CD14-positive monocyte (primary cell): ENCODE results near the gene SMYD3. TPM values are rescaled to one million over a fixed set of nuclear protein-coding genes. Genes with fewer than 3 reads are reported as not detected.

Experiments used
- DNase-seq, 3 donors: peaks; one replicate each; pipeline ENCODE4 v3.0.0-alpha.2; 2011 to 2022
- H2AFZ ChIP-seq: 2 replicates; pipeline ENCODE4 v1.6.0; 2012; ENCODE audit warnings: mild to moderate bottlenecking, low read depth, low read length, inconsistent platforms; ENCODE audit not compliant: insufficient read depth, poor library complexity, severe bottlenecking
- H3K27ac ChIP-seq, 2 donors: 1 replicate in 1 of 2; 2 replicates in 1 of 2; pipeline ENCODE4 v1.5.1; 2012 to 2013; ENCODE audit warnings: low read length in 2 of 2, control low read depth in 1 of 2, inconsistent platforms in 1 of 2, low read depth in 1 of 2, mild to moderate bottlenecking in 1 of 2
- H3K27me3 ChIP-seq, 2 donors: one replicate each; pipeline versions ENCODE4 v1.6.0 to v1.6.1; 2011 to 2013; ENCODE audit warnings: low read length in 2 of 2; ENCODE audit not compliant: control insufficient read depth in 2 of 2, insufficient read depth in 2 of 2
- H3K36me3 ChIP-seq, 2 donors: replicated peaks in 1 of 2; 1 replicate in 1 of 2; 2 replicates in 1 of 2; pipeline versions ENCODE4 v1.5.1 to v1.6.1; 2012 to 2013; ENCODE audit warnings: low read length in 2 of 2, control low read depth in 1 of 2, inconsistent platforms in 1 of 2, mild to moderate bottlenecking in 1 of 2; ENCODE audit not compliant: insufficient read depth in 2 of 2, control insufficient read depth in 1 of 2
- H3K4me1 ChIP-seq, 2 donors: 1 replicate in 1 of 2; 2 replicates in 1 of 2; pipeline versions ENCODE4 v1.5.1 to v1.6.1; 2012 to 2013; ENCODE audit warnings: low read length in 2 of 2, control low read depth in 1 of 2, inconsistent platforms in 1 of 2, mild to moderate bottlenecking in 1 of 2, moderate library complexity in 1 of 2; ENCODE audit not compliant: insufficient read depth in 2 of 2, control insufficient read depth in 1 of 2
- H3K4me2 ChIP-seq: replicated peaks from 2 replicates; pipeline ENCODE3; 2012; ENCODE audit warnings: low read length, moderate library complexity, mild to moderate bottlenecking; ENCODE audit not compliant: poor library complexity, severe bottlenecking; ENCODE audit errors: extremely low read depth
- H3K4me3 ChIP-seq, 3 experiments: fragments of 200-600 bp in 1 of 3; sonication (generic) in 1 of 3; replicated peaks in 1 of 3; 1 replicate in 2 of 3; 2 replicates in 1 of 3; pipeline ENCODE4 v1.5.1; 2011 to 2013; ENCODE audit warnings: low read length in 3 of 3, mild to moderate bottlenecking in 3 of 3, control low read depth in 2 of 3, low read depth in 2 of 3, inconsistent platforms in 1 of 3, moderate library complexity in 1 of 3
- H3K79me2 ChIP-seq: 2 replicates; pipeline ENCODE4 v1.6.0; 2012; ENCODE audit warnings: mild to moderate bottlenecking, control low read depth, inconsistent platforms, low read length, moderate library complexity; ENCODE audit not compliant: insufficient read depth
- H3K9ac ChIP-seq: 2 replicates; pipeline ENCODE4 v1.6.0; 2017; ENCODE audit warnings: low read length, mild to moderate bottlenecking; ENCODE audit not compliant: insufficient read depth, poor library complexity, severe bottlenecking
- H3K9me3 ChIP-seq, 2 donors: replicated peaks in 1 of 2; 1 replicate in 1 of 2; 2 replicates in 1 of 2; pipeline versions ENCODE4 v1.5.1 to v1.6.1; 2012 to 2013; ENCODE audit warnings: low read length in 2 of 2, control low read depth in 1 of 2; ENCODE audit not compliant: control insufficient read depth in 1 of 2, insufficient read depth in 1 of 2
- H4K20me1 ChIP-seq: 2 replicates; pipeline ENCODE4 v1.6.0; 2012; ENCODE audit warnings: mild to moderate bottlenecking, low read length, control low read depth, moderate library complexity; ENCODE audit not compliant: insufficient read depth
- H3K27ac Mint-ChIP-seq, 7 donors: one replicate each; pipeline ENCODE4 v1.8.0; 2020; ENCODE audit warnings: mild to moderate bottlenecking in 7 of 7, mixed read lengths in 7 of 7, moderate library complexity in 6 of 7, inconsistent platforms in 2 of 7
- H3K27me3 Mint-ChIP-seq, 3 donors: one replicate each; pipeline ENCODE4 v1.8.0; 2021 to 2022; ENCODE audit warnings: low read depth in 3 of 3, mild to moderate bottlenecking in 3 of 3, mixed read lengths in 3 of 3, moderate library complexity in 3 of 3, inconsistent platforms in 1 of 3
- H3K36me3 Mint-ChIP-seq, 2 donors: one replicate each; pipeline ENCODE4 v1.8.0; 2020; ENCODE audit warnings: mixed read lengths in 2 of 2, inconsistent platforms in 1 of 2, mild to moderate bottlenecking in 1 of 2
- H3K4me1 Mint-ChIP-seq: one replicate; pipeline ENCODE4 v1.8.0; 2020; ENCODE audit warnings: mild to moderate bottlenecking, mixed read lengths
- H3K4me3 Mint-ChIP-seq, 2 donors: one replicate each; pipeline ENCODE4 v1.8.0; 2020; ENCODE audit warnings: mild to moderate bottlenecking in 2 of 2, mixed read lengths in 2 of 2, moderate library complexity in 1 of 2
- H3K9me3 Mint-ChIP-seq, 7 donors: one replicate each; pipeline ENCODE4 v1.8.0; 2020 to 2022; ENCODE audit warnings: mixed read lengths in 7 of 7, mild to moderate bottlenecking in 6 of 7, moderate library complexity in 6 of 7, inconsistent platforms in 2 of 7
- WGBS: methylation state at CpG from one replicate; pipeline ENCODE4 v1.1.5; 2013; ENCODE audit warnings: missing lambda C conversion rate; ENCODE audit not compliant: insufficient coverage; 5-methylcytosine and 5-hydroxymethylcytosine counted together
- intact Hi-C, 2 donors: fragments of 100-400 bp; cut with micrococcal nuclease; formaldehyde crosslinking; loops; one replicate each; pipeline versions ENCODE4 v1.15.0 to v1.15.1; 2023
- polyA plus RNA-seq, 3 donors: library from polyadenylated mRNA; depleted of rRNA in 1 of 3; unstranded in 2 of 3; stranded (reverse) in 1 of 3; fragments of 300-500 nt in 2 of 3; fragments of >200 nt in 1 of 3; fragmentation: Illumina TruSeq in 2 of 3; gene quantifications; 1 replicate in 2 of 3; 2 replicates in 1 of 3; pipeline ENCODE4 v1.2.3, GENCODE V29; 2012 to 2021
- TF ChIP-seq, protein P1 (sequence below): fragments of 200-600 bp; IDR thresholded peaks from one replicate; pipeline ENCODE4 v1.8.0; 2022; ENCODE audit warnings: antibody characterized with exemption, mild to moderate bottlenecking

SMYD3 gene
- polyA plus RNA-seq, 3 donors, result 2.7 to 8.4 (median 4.0) TPM

DNA sequence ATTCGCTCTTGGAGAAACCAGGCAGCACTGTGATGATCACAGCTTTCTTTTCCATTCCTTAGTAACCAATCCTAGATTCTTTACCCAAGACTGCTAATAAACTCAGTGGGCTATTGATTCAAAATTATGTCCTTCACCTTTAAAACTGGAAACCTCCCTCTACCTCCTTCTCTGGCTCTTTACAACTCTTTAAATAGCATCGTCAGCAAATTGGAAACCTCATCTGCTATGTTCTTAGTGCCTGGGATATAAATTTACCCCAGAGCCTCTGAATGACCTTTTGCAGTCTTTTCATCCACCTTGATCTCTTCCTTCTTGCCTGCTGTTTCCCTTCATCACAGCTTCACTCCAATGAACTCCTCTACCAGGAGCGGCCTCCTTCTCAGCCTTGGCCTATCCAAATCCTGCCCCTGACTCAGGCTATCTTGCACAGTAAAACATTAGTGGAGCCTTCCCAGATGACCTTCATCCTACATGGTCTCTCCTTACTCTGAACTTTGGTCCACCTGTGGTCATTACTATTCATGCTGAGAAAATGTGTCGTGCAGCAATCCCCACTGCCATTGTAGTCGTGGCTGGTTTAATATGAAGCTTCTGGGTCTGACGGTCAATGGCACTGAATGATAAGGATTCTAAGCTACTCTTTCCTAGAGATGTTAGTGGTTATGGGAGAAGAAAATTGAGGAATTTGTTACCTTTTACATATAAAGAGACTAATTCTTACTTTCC is 644.1 kb downstream of the SMYD3 start:
- Histone ChIP-seq H3K27me3 (no peaks in the 10 kb centered on the region), H2AFZ (no peak overlapping the region), H3K79me2 (no peaks in the 10 kb centered on the region), H3K4me1 (no peaks in the 10 kb centered on the region), H3K36me3 (no peaks in the 10 kb centered on the region), H3K9ac (no peak overlapping the region), H3K4me3 (no peak overlapping the region), H3K9me3 (no peaks in the 10 kb centered on the region), H3K27ac (no peak overlapping the region), H3K4me2 (no peak overlapping the region), H4K20me1 (no peaks in the 10 kb centered on the region)
- Mint-ChIP-seq H3K27me3 (no peaks in the 10 kb centered on the region), H3K9me3 (peaks cover 0 to 2% (median 0%) of the 10 kb centered on the region in 7 donors), H3K4me3 (no peak overlapping the region), H3K36me3 (peaks cover 0 to 12% of the 10 kb centered on the region in 2 donors), H3K4me1 (no peaks in the 10 kb centered on the region), H3K27ac (no peak overlapping the region)
- no peak for DNase-seq
- WGBS, result 100% methylated on average over 2 of the region's 6 CpGs
- TF ChIP-seq, protein P1, sequence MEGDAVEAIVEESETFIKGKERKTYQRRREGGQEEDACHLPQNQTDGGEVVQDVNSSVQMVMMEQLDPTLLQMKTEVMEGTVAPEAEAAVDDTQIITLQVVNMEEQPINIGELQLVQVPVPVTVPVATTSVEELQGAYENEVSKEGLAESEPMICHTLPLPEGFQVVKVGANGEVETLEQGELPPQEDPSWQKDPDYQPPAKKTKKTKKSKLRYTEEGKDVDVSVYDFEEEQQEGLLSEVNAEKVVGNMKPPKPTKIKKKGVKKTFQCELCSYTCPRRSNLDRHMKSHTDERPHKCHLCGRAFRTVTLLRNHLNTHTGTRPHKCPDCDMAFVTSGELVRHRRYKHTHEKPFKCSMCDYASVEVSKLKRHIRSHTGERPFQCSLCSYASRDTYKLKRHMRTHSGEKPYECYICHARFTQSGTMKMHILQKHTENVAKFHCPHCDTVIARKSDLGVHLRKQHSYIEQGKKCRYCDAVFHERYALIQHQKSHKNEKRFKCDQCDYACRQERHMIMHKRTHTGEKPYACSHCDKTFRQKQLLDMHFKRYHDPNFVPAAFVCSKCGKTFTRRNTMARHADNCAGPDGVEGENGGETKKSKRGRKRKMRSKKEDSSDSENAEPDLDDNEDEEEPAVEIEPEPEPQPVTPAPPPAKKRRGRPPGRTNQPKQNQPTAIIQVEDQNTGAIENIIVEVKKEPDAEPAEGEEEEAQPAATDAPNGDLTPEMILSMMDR, result no peak
- intact Hi-C loops, result no loop called here

GRCh38 chr1:245860657-245861544 is 646.2 kb downstream of the SMYD3 start:
- WGBS, result 59% methylated on average over 4 of the region's 8 CpGs

More at GRCh38 chr1:245860657-245861544, 646.2 kb downstream of the SMYD3 start:
- H3K27me3 ChIP-seq, result no peaks in the 10 kb centered on the region
- intact Hi-C loops, result no loop called here
- H3K9ac ChIP-seq, result no peak overlapping the region
- H2AFZ ChIP-seq, result no peak overlapping the region
- DNase-seq, result no peak
- H3K79me2 ChIP-seq, result no peaks in the 10 kb centered on the region
- no peaks in the 10 kb centered on the region for H3K36me3 ChIP-seq
- no peaks in the 10 kb centered on the region for H3K4me1 Mint-ChIP-seq
- no peak overlapping the region for H3K27ac ChIP-seq
- H3K4me2 ChIP-seq, result no peak overlapping the region
- no peak overlapping the region for H3K4me3 Mint-ChIP-seq
- H4K20me1 ChIP-seq, result no peaks in the 10 kb centered on the region
- peaks cover 0 to 1% (median 0%) of the 10 kb centered on the region in 3 donors for H3K27me3 Mint-ChIP-seq
- H3K9me3 ChIP-seq, result no peaks in the 10 kb centered on the region
- H3K9me3 Mint-ChIP-seq, result peaks cover 0 to 1% (median 0%) of the 10 kb centered on the region in 7 donors
- H3K4me3 ChIP-seq, result no peak overlapping the region
- H3K36me3 Mint-ChIP-seq, result peaks cover 0 to 12% of the 10 kb centered on the region in 2 donors
- TF ChIP-seq, protein P1, result no peak
- no peaks in the 10 kb centered on the region for H3K4me1 ChIP-seq
- no peak overlapping the region for H3K27ac Mint-ChIP-seq
